Epithelial cell of esophagus (primary cell): ENCODE data around the gene GNG11.

Experiments
- DNase-seq: peaks from one replicate; pipeline ENCODE4 v3.0.0; 2010; ENCODE audit warnings: low read depth
- H3K4me3 ChIP-seq: 2 replicates; pipeline ENCODE4 v1.5.1; 2011; ENCODE audit warnings: mild to moderate bottlenecking, low read length, control low read depth
- CTCF ChIP-seq: IDR thresholded peaks from 2 replicates; pipeline ENCODE4 v1.5.1; 2011; ENCODE audit warnings: low read depth, mild to moderate bottlenecking, low read length, control low read depth, inconsistent platforms; ENCODE audit not compliant: insufficient read depth; ENCODE audit errors: missing control alignments

Gene GNG11

GRCh38 chr7:93883917-93884345 is 37.6 kb upstream of the GNG11 start:
- DNase-seq, result no peak
- H3K4me3 ChIP-seq, result no peak overlapping the region
- no peak for TF ChIP-seq CTCF

DNA sequence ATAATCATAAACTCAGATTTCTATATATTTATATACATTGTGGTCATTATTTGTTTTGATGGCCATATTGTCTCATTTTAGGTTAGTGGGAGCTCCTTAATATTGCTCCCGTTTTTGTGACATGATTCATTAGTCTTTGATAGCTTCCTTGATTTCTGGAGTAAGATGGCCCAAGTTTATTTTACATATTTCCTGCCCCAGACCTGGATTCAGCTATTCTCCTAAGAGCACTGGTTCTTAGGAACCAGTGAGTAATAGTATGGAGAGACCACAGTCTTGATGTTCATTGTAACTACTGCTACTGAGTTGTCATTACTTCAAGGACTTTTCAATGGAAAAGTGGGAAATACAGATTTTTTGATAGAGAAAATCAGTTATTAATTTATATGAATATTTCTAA is 37.0 kb upstream of the GNG11 start:
- no peak overlapping the region for H3K4me3 ChIP-seq
- no peak for DNase-seq
- TF ChIP-seq CTCF, result no peak

DNA sequence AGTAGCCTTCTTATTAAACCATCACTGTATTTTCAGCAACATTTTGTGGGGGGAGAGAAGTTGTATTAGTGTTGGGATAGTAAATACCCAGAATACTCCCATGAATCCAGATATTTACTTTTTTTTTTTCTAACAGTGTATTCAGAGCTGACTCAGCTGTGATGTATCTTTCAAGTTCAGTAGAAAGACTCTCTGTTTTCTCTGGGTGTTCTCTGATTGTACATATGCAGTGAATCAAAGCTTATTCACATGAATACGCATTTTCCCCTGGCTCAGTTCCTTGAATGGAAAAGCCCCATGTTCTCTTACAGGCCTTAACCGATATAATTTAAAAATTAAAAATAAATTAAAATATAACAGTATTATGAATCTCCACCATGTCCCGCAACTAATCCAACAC is 32.3 kb upstream of the GNG11 start:
- H3K4me3 ChIP-seq, result no peak overlapping the region
- no peak for TF ChIP-seq CTCF
- DNase-seq, result peak; percentile 81

DNA sequence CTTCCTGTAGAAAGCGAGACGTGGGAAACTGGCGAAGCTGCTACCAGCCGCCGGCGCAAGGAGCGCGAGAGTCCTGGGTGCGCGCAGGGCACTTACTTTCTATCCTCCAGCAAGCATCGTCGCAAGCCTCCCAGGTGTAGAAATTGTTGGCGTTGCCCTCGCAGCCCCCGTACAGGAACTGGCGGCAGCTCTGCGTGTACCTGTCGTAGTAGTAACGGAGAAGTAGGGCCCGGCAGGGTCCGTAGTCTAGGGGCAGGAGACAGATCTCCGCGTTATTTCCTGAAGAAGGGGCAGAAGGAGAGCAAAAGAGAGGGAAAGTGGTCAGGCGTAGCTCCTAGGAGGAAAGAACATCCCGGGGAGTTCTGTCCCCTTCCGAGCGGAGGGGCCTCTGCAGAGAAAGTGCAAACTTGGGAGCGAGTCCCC is 31.5 kb upstream of the GNG11 start:
- DNase-seq, result peak; percentile 76
- peak; percentile 14 for TF ChIP-seq CTCF
- H3K4me3 ChIP-seq, result peak overlapping the region; percentile 63

DNA sequence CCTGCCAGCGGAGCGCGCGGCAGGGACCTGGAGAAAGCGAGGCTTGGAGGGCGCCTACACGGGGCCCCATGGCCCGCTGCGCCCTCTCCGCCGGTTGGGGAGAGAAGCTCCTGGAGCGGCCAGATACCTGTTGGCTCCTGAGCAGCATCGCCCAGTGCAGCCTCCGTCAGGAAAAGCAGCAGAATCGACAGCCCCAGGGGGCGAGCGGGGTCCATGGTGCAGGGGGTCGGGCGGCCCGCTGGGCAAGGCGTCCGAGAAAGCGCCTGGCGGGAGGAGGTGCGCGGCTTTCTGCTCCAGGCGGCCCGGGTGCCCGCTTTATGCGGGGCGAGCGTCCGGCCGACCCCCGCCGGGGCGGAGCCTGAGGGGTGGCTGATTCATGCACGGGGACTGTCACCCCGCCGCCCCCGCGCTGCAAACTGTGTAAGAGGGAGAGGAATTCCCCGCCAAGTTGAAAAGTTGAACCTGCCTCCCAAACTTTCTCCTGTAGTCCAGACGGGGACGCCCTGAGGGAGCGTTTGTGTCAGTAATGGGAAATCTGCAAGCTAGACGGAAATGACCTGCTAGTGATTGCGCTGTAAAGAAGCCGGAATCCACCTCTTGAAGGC is 31.0 kb upstream of the GNG11 start, which contains the start of gene TFPI2:
TFPI2 (minus strand) TSS at position 290 of the 605 bp plus-strand sequence; CDS start at position 215, 75 bp downstream.
- no peak for TF ChIP-seq CTCF
- DNase-seq, result peak; percentile 90
- peak within 1 kb of the TSS; percentile 63 for H3K4me3 ChIP-seq

DNA sequence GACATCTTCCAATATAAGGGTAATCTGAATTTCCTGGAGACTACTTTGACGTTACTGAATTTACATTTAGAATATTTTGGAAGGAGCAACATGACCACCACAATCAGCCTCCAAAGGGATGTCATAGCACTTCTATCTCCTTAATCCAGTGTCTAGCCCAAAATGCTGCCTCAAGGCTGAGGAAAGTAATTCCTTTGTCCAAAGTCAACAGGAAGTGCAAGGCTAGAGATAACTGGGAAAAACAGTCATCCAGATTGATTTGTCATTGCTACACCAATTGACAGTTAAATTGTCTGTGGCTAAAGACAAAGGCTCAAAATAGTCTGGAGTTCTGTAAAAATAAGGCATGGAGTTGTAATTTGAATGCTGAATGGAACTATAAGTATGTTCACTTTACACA is 27.1 kb upstream of the GNG11 start:
- no peak overlapping the region for H3K4me3 ChIP-seq
- no peak for TF ChIP-seq CTCF
- peak; percentile 17 for DNase-seq
